ENCODE results near the gene RNF8. TPM values are rescaled to one million over a fixed set of nuclear protein-coding genes. Genes with fewer than 3 reads are reported as not detected.
"Not testable (repeated sequence)": the region's sequence is repeated elsewhere in the genome, so short reads cannot be mapped to it uniquely, and the experiment has no call there.

Gene RNF8
- total and polyA plus RNA-seq, 7 donors: 9.4 to 28.5 (median 12.7) TPM

GRCh38 chr6:37324131-37325033 lies 29.4 kb upstream of the RNF8 start:
- Histone ChIP-seq H3K9me3 (no peaks in the 10 kb centered on the region), H3K27me3 (ENCODE audit: insufficient read depth in 3 of 3, low read length in 2 of 3) (no peaks in the 10 kb centered on the region), H3K4me1 (peaks cover 5% of the 10 kb centered on the region), H3K4me3 (no peak overlapping the region), H3K36me3 (ENCODE audit: insufficient read depth in 1 of 2, low read depth in 1 of 2) (peaks cover 0 to 55% of the 10 kb centered on the region in 2 donors), H3K27ac (peak overlapping the region; percentile 38)
- intact Hi-C loops (cut with DNase I): loop anchor here (1.0 to 5.0 kb wide), 2 partner anchors 109 to 368 kb away; partner anchors contain the start of gene CMTR1 (in 1 of the 2)
- 42 to 61% (median 44%) methylated on average over 4 of the region's 4 CpGs for WGBS, 3 donors
- TF ChIP-seq CTCF (IDR thresholded peaks at IDR 0.05): no peak
- no peak for DNase-seq
- ATAC-seq: peak; percentile 29 to 52 (median 43)

GRCh38 chr6:37330345-37330744 lies 23.4 kb upstream of the RNF8 start:
- ATAC-seq; H3K27ac ChIP-seq; H3K4me1 ChIP-seq; H3K9me3 ChIP-seq; intact Hi-C loops (cut with DNase I); H3K27me3 ChIP-seq (ENCODE audit: insufficient read depth in 3 of 3, low read length in 2 of 3); DNase-seq; H3K4me3 ChIP-seq: not testable (repeated sequence)
- peaks cover 0 to 46% of the 10 kb centered on the region in 2 donors for H3K36me3 ChIP-seq (ENCODE audit: insufficient read depth in 1 of 2, low read depth in 1 of 2)
- 94 to 95% (median 94%) methylated on average over 10 of the region's 10 CpGs for WGBS, 3 donors

GRCh38 chr6:37331047-37331446 lies 22.7 kb upstream of the RNF8 start:
- DNase-seq (no peak), ATAC-seq (no peak)
- H3K4me3 ChIP-seq: no peak overlapping the region
- no peaks in the 10 kb centered on the region for H3K9me3 ChIP-seq
- no peak for TF ChIP-seq CTCF (IDR thresholded peaks at IDR 0.05)
- H3K4me1 ChIP-seq: no peaks in the 10 kb centered on the region
- no peaks in the 10 kb centered on the region for H3K27me3 ChIP-seq (ENCODE audit: insufficient read depth in 3 of 3, low read length in 2 of 3)
- WGBS, 3 donors: 93 to 95% (median 93%) methylated on average over 13 of the region's 13 CpGs
- no peak overlapping the region for H3K27ac ChIP-seq
- peaks cover 0 to 46% of the 10 kb centered on the region in 2 donors for H3K36me3 ChIP-seq (ENCODE audit: insufficient read depth in 1 of 2, low read depth in 1 of 2)
- intact Hi-C loops (cut with DNase I): no loop called here

DNA sequence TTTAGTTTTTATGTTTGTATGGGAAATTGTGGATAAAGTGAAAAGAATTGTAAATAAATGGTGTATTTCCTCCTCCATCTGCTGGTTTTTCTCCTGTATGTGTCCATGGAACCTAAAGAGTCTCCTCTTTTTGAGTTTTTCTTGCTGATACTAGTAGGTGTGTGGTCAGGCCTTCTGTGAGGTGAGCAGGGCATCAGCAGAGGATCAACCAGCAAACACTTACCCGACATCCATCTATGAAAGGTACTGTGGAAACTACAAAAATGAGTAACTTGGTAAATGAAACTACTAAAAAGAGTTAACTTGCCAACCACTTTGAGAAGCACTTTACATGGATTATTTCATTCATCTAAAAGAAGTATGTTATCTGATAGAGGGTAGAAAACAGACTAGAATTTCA lies 20.9 kb upstream of the RNF8 start:
- 97% methylated on average over 1 of the region's 1 CpG for WGBS, 3 donors
- H3K36me3 ChIP-seq (ENCODE audit: insufficient read depth in 1 of 2, low read depth in 1 of 2): peaks cover 0 to 46% of the 10 kb centered on the region in 2 donors
- ATAC-seq (no peak), DNase-seq (no peak)
- no peak overlapping the region for H3K27ac ChIP-seq
- H3K27me3 ChIP-seq (ENCODE audit: insufficient read depth in 3 of 3, low read length in 2 of 3): no peaks in the 10 kb centered on the region
- H3K4me1 ChIP-seq: no peaks in the 10 kb centered on the region
- H3K4me3 ChIP-seq: no peak overlapping the region
- intact Hi-C loops (cut with DNase I): no loop called here
- no peak for TF ChIP-seq CTCF (IDR thresholded peaks at IDR 0.05)
- H3K9me3 ChIP-seq: no peaks in the 10 kb centered on the region

- peak in 3 of 4 donors; percentile 33 to 71 (median 54) for ATAC-seq
These were observed 19.7 kb upstream of the RNF8 start for GRCh38 chr6:37334047-37334446.

DNA sequence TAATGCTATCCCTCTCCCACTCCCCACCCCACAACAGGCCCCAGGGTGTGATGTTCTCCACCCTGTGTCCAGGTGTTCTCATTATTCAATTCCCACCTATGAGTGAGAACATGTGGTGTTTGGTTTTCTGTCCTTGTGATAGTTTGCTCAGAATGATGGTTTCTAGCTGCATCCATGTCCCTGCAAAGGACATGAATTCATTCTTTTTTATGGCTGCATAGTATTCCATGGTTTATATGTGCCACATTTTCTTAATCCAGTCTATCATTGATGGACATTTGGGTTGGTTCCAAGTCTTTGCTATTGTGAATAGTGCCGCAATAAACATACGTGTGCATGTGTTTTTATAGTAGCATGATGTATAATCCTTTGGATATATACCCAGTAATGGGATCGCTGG lies 15.5 kb upstream of the RNF8 start:
- ATAC-seq; H3K27me3 ChIP-seq (ENCODE audit: insufficient read depth in 3 of 3, low read length in 2 of 3); H3K36me3 ChIP-seq (ENCODE audit: insufficient read depth in 1 of 2, low read depth in 1 of 2); H3K4me3 ChIP-seq; H3K27ac ChIP-seq; H3K9me3 ChIP-seq; H3K4me1 ChIP-seq; DNase-seq; intact Hi-C loops (cut with DNase I): not testable (repeated sequence)
- 95 to 98% (median 95%) methylated on average over 3 of the region's 3 CpGs for WGBS, 3 donors

More at GRCh38 chr6:37334047-37334446, 19.7 kb upstream of the RNF8 start:
- H3K4me3 ChIP-seq: no peak overlapping the region
- no peaks in the 10 kb centered on the region for H3K27me3 ChIP-seq (ENCODE audit: insufficient read depth in 3 of 3, low read length in 2 of 3)
- no peak for DNase-seq
- H3K27ac ChIP-seq: no peak overlapping the region
- no peaks in the 10 kb centered on the region for H3K9me3 ChIP-seq
- H3K36me3 ChIP-seq (ENCODE audit: insufficient read depth in 1 of 2, low read depth in 1 of 2): peaks cover 0 to 42% of the 10 kb centered on the region in 2 donors
- no peaks in the 10 kb centered on the region for H3K4me1 ChIP-seq
- intact Hi-C loops (cut with DNase I): no loop called here
- no peak for TF ChIP-seq CTCF (IDR thresholded peaks at IDR 0.05)

Data from psoas muscle (tissue), 8 donors.